HUDEP-2 (cell line): Measurements from ENCODE around the gene DNMT3A.

Experiments
- DNase-seq, 76 experiments: peaks; one replicate each; lab custom pipeline; 2025; ENCODE audit not compliant: unreplicated experiment in 76 of 76; lab: John Stamatoyannopoulos, UW

Gene DNMT3A

GRCh38 chr2:25308599-25308998, 33.1 kb downstream of the DNMT3A start:
- DNase-seq, result peak in 1 of 76 experiments; percentile 7

GRCh38 chr2:25307949-25308557, 33.7 kb downstream of the DNMT3A start:
- no peak for DNase-seq

- peak in 10 of 76 experiments; percentile 4 to 29 (median 8) for DNase-seq
Observed at GRCh38 chr2:25306777-25307368, 34.9 kb downstream of the DNMT3A start.

- DNase-seq, result no peak
Observed at GRCh38 chr2:25305775-25306174, 36.0 kb downstream of the DNMT3A start.

- DNase-seq, result no peak
Observed at GRCh38 chr2:25304826-25305596, 36.7 kb downstream of the DNMT3A start.

- no peak for DNase-seq
Observed at GRCh38 chr2:25304321-25304720, 37.4 kb downstream of the DNMT3A start.

- DNase-seq, result no peak
Observed at GRCh38 chr2:25303633-25304236, 38.0 kb downstream of the DNMT3A start.

GRCh38 chr2:25302758-25303375, 38.9 kb downstream of the DNMT3A start:
- no peak for DNase-seq

- DNase-seq, result no peak
Observed at GRCh38 chr2:25301453-25302352, 40.0 kb downstream of the DNMT3A start.

- DNase-seq, result no peak
Observed at GRCh38 chr2:25300001-25300400, 41.7 kb downstream of the DNMT3A start.

GRCh38 chr2:25298776-25299431, 42.8 kb downstream of the DNMT3A start:
- DNase-seq, result no peak

GRCh38 chr2:25297738-25298137, 44.0 kb downstream of the DNMT3A start:
- peak in 1 of 76 experiments; percentile 2 for DNase-seq

GRCh38 chr2:25295621-25296020, 46.1 kb downstream of the DNMT3A start:
- DNase-seq, result no peak

- DNase-seq, result peak in 59 of 76 experiments; percentile 6 to 76 (median 49)
Observed at GRCh38 chr2:25294573-25295462, 46.9 kb downstream of the DNMT3A start.

GRCh38 chr2:25293958-25294562, 47.7 kb downstream of the DNMT3A start:
- DNase-seq, result no peak

- no peak for DNase-seq
Observed at GRCh38 chr2:25293145-25293544, 48.6 kb downstream of the DNMT3A start.

GRCh38 chr2:25292408-25292807, 49.3 kb downstream of the DNMT3A start:
- peak in 7 of 76 experiments; percentile 5 to 32 (median 20) for DNase-seq
